PC-9 (cell line): Measurements from ENCODE around the gene ADARB2.

ENCODE experiments used
- EZH2 ChIP-seq: fragments of 200-600 bp; sonication (generic); IDR thresholded peaks from 2 replicates; pipeline ENCODE4 v1.8.0; 2017; ENCODE audit warnings: antibody characterized with exemption, low read depth
- TF ChIP-seq, protein P1 (sequence below): fragments of 200-600 bp; sonication (generic); conservative IDR thresholded peaks from 2 replicates; pipeline ENCODE4 v1.6.1; 2017; ENCODE audit warnings: mixed run types, antibody characterized with exemption, mild to moderate bottlenecking, moderate library complexity

- TF ChIP-seq, protein P1, sequence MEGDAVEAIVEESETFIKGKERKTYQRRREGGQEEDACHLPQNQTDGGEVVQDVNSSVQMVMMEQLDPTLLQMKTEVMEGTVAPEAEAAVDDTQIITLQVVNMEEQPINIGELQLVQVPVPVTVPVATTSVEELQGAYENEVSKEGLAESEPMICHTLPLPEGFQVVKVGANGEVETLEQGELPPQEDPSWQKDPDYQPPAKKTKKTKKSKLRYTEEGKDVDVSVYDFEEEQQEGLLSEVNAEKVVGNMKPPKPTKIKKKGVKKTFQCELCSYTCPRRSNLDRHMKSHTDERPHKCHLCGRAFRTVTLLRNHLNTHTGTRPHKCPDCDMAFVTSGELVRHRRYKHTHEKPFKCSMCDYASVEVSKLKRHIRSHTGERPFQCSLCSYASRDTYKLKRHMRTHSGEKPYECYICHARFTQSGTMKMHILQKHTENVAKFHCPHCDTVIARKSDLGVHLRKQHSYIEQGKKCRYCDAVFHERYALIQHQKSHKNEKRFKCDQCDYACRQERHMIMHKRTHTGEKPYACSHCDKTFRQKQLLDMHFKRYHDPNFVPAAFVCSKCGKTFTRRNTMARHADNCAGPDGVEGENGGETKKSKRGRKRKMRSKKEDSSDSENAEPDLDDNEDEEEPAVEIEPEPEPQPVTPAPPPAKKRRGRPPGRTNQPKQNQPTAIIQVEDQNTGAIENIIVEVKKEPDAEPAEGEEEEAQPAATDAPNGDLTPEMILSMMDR: no peak
- no peak for TF ChIP-seq EZH2
Measured at GRCh38 chr10:1244493-1244892, 492.8 kb downstream of the ADARB2 start.
